Kidney (tissue), 14 donors: ENCODE data around the gene BMP4. TPM values are rescaled to one million over a fixed set of nuclear protein-coding genes. Genes with fewer than 3 reads are reported as not detected.
A peak's percentile ranks its signal among the peaks of the same experiment; 100 is the strongest.

Experiments used
- DNase-seq, 5 donors: peaks; one replicate each; pipeline ENCODE4 v3.0.0-alpha.2; 2013 to 2020
- FAIRE-seq: peaks from 2 replicates; lab custom pipeline; 2012; peaks lifted over from hg19 to GRCh38; lab: Jason Lieb, UNC
- H3K27ac ChIP-seq, 2 donors: one replicate each; pipeline ENCODE4 v1.7.0; 2013; ENCODE audit warnings: low read depth in 2 of 2, low read length in 2 of 2, inconsistent platforms in 1 of 2
- H3K27me3 ChIP-seq: one replicate; pipeline ENCODE4 v1.7.1; 2013; ENCODE audit warnings: low read length, inconsistent platforms; ENCODE audit not compliant: control insufficient read depth, insufficient read depth
- H3K36me3 ChIP-seq, 3 donors: one replicate each; pipeline versions ENCODE4 v1.7.0 to v1.7.1; 2013; ENCODE audit warnings: low read length in 3 of 3, control low read depth in 1 of 3, inconsistent platforms in 1 of 3; ENCODE audit not compliant: insufficient read depth in 3 of 3, control insufficient read depth in 2 of 3
- H3K4me1 ChIP-seq, 3 donors: one replicate each; pipeline versions ENCODE4 v1.7.0 to v1.7.1; 2013; ENCODE audit warnings: low read length in 3 of 3, inconsistent platforms in 1 of 3, low read depth in 1 of 3; ENCODE audit not compliant: control insufficient read depth in 2 of 3, insufficient read depth in 2 of 3
- H3K4me3 ChIP-seq, 3 donors: one replicate each; pipeline versions ENCODE4 v1.7.0 to v1.8.1; 2013; ENCODE audit warnings: low read length in 3 of 3, control low read depth in 1 of 3, inconsistent platforms in 1 of 3
- H3K9ac ChIP-seq, 3 donors: one replicate each; pipeline versions ENCODE4 v1.7.0 to v1.7.1; 2013; ENCODE audit warnings: low read length in 3 of 3, control low read depth in 1 of 3, inconsistent platforms in 1 of 3
- H3K9me3 ChIP-seq, 3 donors: one replicate each; pipeline versions ENCODE4 v1.7.0 to v1.7.1; 2013; ENCODE audit warnings: low read length in 3 of 3, control low read depth in 1 of 3, inconsistent platforms in 1 of 3; ENCODE audit not compliant: control insufficient read depth in 2 of 3, insufficient read depth in 1 of 3
- CTCF ChIP-seq: IDR thresholded peaks from 3 replicates; pipeline ENCODE4 v1.5.1; 2012; ENCODE audit warnings: mild to moderate bottlenecking, moderate library complexity, borderline replicate concordance; ENCODE audit not compliant: insufficient read depth; ENCODE audit errors: extremely low read depth
- intact Hi-C: fragments of 100-400 bp; cut with DNase I; formaldehyde crosslinking; loops from one replicate; pipeline ENCODE4 v1.11.1; 2022
- polyA plus RNA-seq: library from polyadenylated mRNA; stranded (reverse); fragments of 350-450 nt; fragmentation: Illumina TruSeq; extraction: RNeasy Lipid Tissue Mini Kit (QIAGEN cat#74804); gene quantifications from one replicate; pipeline ENCODE4 v1.2.3, GENCODE V29; 2014; ENCODE audit warnings: low read depth, low replicate concordance; ENCODE audit not compliant: insufficient read depth
- total RNA-seq: library from RNA; stranded (reverse); fragmentation: NEBNext Ultra II Directional; extraction: Animal tissue kit (Norgen Biotek cat#: 25700); gene quantifications from one replicate; pipeline ENCODE4 v1.2.1, GENCODE V29; 2021
- donor health status: control.
- donor health status: control.
- donor health status: control.
- donor health status: control.
- donor health status: control.
- donor health status: DM: yes; HTN: yes; CAD: no.
- donor health status: Normal renal cell carcinoma (clear cell type).

BMP4 gene
- total and polyA plus RNA-seq, 2 donors from 2014 or later = 9.9 to 11.2 TPM

- no peak for FAIRE-seq
- no peak overlapping the region for H3K9ac ChIP-seq
- no peak overlapping the region for H3K4me3 ChIP-seq
- no peak for TF ChIP-seq CTCF
- no peaks in the 10 kb centered on the region for H3K9me3 ChIP-seq
- peaks cover 0 to 6% (median 5%) of the 10 kb centered on the region in 3 donors for H3K36me3 ChIP-seq
- H3K4me1 ChIP-seq = peaks cover 0 to 12% (median 12%) of the 10 kb centered on the region in 3 donors
- DNase-seq = no peak
- no peaks in the 10 kb centered on the region for H3K27me3 ChIP-seq
- intact Hi-C loops = no loop called here
- H3K27ac ChIP-seq = no peak overlapping the region
These were observed 9.0 kb downstream of the BMP4 start for GRCh38 chr14:53947452-53948204.

- intact Hi-C loops = no loop called here
- H3K27me3 ChIP-seq = no peaks in the 10 kb centered on the region
- H3K4me1 ChIP-seq = peaks cover 0 to 7% (median 7%) of the 10 kb centered on the region in 3 donors
- DNase-seq (no peak), FAIRE-seq (no peak)
- no peak overlapping the region for H3K27ac ChIP-seq
- no peak for TF ChIP-seq CTCF
- no peak overlapping the region for H3K9ac ChIP-seq
- peak overlapping the region in 2 of 3 donors; percentile 36 to 52 for H3K4me3 ChIP-seq
- peaks cover 0 to 6% (median 5%) of the 10 kb centered on the region in 3 donors for H3K36me3 ChIP-seq
- no peaks in the 10 kb centered on the region for H3K9me3 ChIP-seq
These were observed 9.6 kb downstream of the BMP4 start for GRCh38 chr14:53947094-53947445.

- TF ChIP-seq CTCF = no peak
- H3K9ac ChIP-seq = no peak overlapping the region
- H3K36me3 ChIP-seq = peaks cover 0 to 6% (median 5%) of the 10 kb centered on the region in 3 donors
- H3K4me3 ChIP-seq = peak overlapping the region in 2 of 3 donors; percentile 36 to 52
- intact Hi-C loops = no loop called here
- peaks cover 0 to 2% (median 1%) of the 10 kb centered on the region in 3 donors for H3K4me1 ChIP-seq
- DNase-seq = peak; percentile 47 to 75 (median 65)
- H3K27ac ChIP-seq = peak overlapping the region; percentile 1 to 20
- no peaks in the 10 kb centered on the region for H3K9me3 ChIP-seq
- no peak for FAIRE-seq
- H3K27me3 ChIP-seq = no peaks in the 10 kb centered on the region
These were observed 10.1 kb downstream of the BMP4 start for GRCh38 chr14:53946404-53947093.
